GM18519 (cell line): ENCODE measurements around the gene SLC34A2.
"Not testable (repeated sequence)": the region's sequence is repeated elsewhere in the genome, so short reads cannot be mapped to it uniquely, and the experiment has no call there.

Source experiments
- ATAC-seq: cut with Tn5 transposase; IDR thresholded peaks from one replicate; pipeline ENCODE4 v1.9.1; 2021; ENCODE audit warnings: mild to moderate bottlenecking, moderate library complexity; ENCODE audit not compliant: unreplicated experiment, low FRiP score

The SLC34A2 gene

GRCh38 chr4:25658357-25658771, 2.7 kb downstream of the SLC34A2 start:
- ATAC-seq, result no peak

GRCh38 chr4:25658777-25659176, 3.1 kb downstream of the SLC34A2 start:
- ATAC-seq, result no peak

- ATAC-seq, result not testable (repeated sequence)
Measured at GRCh38 chr4:25661441-25661840, 5.8 kb downstream of the SLC34A2 start.

- ATAC-seq, result no peak
Measured at GRCh38 chr4:25662306-25662705, 6.7 kb downstream of the SLC34A2 start.

GRCh38 chr4:25663781-25664180, 8.1 kb downstream of the SLC34A2 start:
- ATAC-seq, result no peak

GRCh38 chr4:25666031-25666630, 10.5 kb downstream of the SLC34A2 start:
- no peak for ATAC-seq

- ATAC-seq, result no peak
Measured at GRCh38 chr4:25667931-25668557, 12.4 kb downstream of the SLC34A2 start.

- ATAC-seq, result no peak
Measured at GRCh38 chr4:25670991-25671390, 15.3 kb downstream of the SLC34A2 start.

GRCh38 chr4:25672756-25673155, 17.1 kb downstream of the SLC34A2 start:
- no peak for ATAC-seq

GRCh38 chr4:25674386-25674785, 18.7 kb downstream of the SLC34A2 start:
- ATAC-seq, result no peak

GRCh38 chr4:25676221-25676620, 20.6 kb downstream of the SLC34A2 start:
- no peak for ATAC-seq

- ATAC-seq, result no peak
Measured at GRCh38 chr4:25677157-25677556, 21.5 kb downstream of the SLC34A2 start.

GRCh38 chr4:25677943-25678342, 22.3 kb downstream of the SLC34A2 start:
- no peak for ATAC-seq

- no peak for ATAC-seq
Measured at GRCh38 chr4:25687773-25688172, 32.1 kb downstream of the SLC34A2 start.

- ATAC-seq, result no peak
Measured at GRCh38 chr4:25694466-25694865, 38.8 kb downstream of the SLC34A2 start.

GRCh38 chr4:25696409-25696808, 40.8 kb downstream of the SLC34A2 start:
- ATAC-seq, result no peak

- ATAC-seq, result no peak
Measured at GRCh38 chr4:25697516-25697915, 41.9 kb downstream of the SLC34A2 start.

- no peak for ATAC-seq
Measured at GRCh38 chr4:25700661-25701060, 45.0 kb downstream of the SLC34A2 start.

- no peak for ATAC-seq
Measured at GRCh38 chr4:25702848-25703247, 47.2 kb downstream of the SLC34A2 start.

GRCh38 chr4:25703731-25704388, 48.2 kb downstream of the SLC34A2 start:
- ATAC-seq, result no peak

- ATAC-seq, result no peak
Measured at GRCh38 chr4:25704516-25704915, 48.9 kb downstream of the SLC34A2 start.

GRCh38 chr4:25710637-25711036, 55.0 kb downstream of the SLC34A2 start:
- ATAC-seq, result no peak
